ENCODE data around the gene STK11. TPM values are rescaled to one million over a fixed set of nuclear protein-coding genes. Genes with fewer than 3 reads are reported as not detected.

The STK11 gene
- total and polyA plus RNA-seq, 2 of the 4 experiments (the other 2 are of a cell fraction), result 39.3 to 42.8 TPM

- POLR2A ChIA-PET (ENCODE audit: unreplicated experiment), result no interaction called here
- CTCF ChIA-PET, result interaction anchor here (1.0 kb wide), 1 partner anchor 131 kb away, joined by 5 read pairs; no protein-coding TSS in a partner anchor
- TF ChIP-seq BHLHE40 (IDR thresholded peaks at IDR 0.05; ENCODE audit: low read depth, low read length) (no peak), ELK1 (IDR thresholded peaks at IDR 0.05; ENCODE audit: borderline replicate concordance, low read depth, low read length) (no peak), CTCF (conservative IDR thresholded peaks at IDR 0.05; ENCODE audit: low read depth, low read length) (no peak), NFE2L2 (IDR thresholded peaks at IDR 0.05; ENCODE audit: low read depth, low read length) (no peak), POLR2A (IDR thresholded peaks at IDR 0.05; ENCODE audit: low read depth, low read length) (no peak), MAFK (IDR thresholded peaks at IDR 0.05; ENCODE audit: low read depth, low read length) (no peak), MAZ (IDR thresholded peaks at IDR 0.05; ENCODE audit: borderline replicate concordance, low read depth, low read length) (no peak), RCOR1 (IDR thresholded peaks at IDR 0.05; ENCODE audit: insufficient replicate concordance, low read length) (no peak), SMC3 (IDR thresholded peaks at IDR 0.05; ENCODE audit: low read depth, low read length) (no peak), USF2 (IDR thresholded peaks at IDR 0.05; ENCODE audit: low read depth, low read length) (no peak), MXI1 (IDR thresholded peaks at IDR 0.05; ENCODE audit: borderline replicate concordance, low read depth, low read length) (no peak), CEBPB (IDR thresholded peaks at IDR 0.05; ENCODE audit: low read depth, low read length) (no peak), RAD21 (IDR thresholded peaks at IDR 0.05; ENCODE audit: low read length) (no peak), RFX5 (IDR thresholded peaks at IDR 0.05; ENCODE audit: low read depth, low read length) (no peak), FOS (IDR thresholded peaks at IDR 0.05; ENCODE audit: low read depth, low read length) (no peak)
Observed at GRCh38 chr19:1162404-1163282, 42.9 kb upstream of the STK11 start.

More at GRCh38 chr19:1162404-1163282, 42.9 kb upstream of the STK11 start:
- Histone ChIP-seq H3K27me3 (ENCODE audit: control insufficient read depth, insufficient read depth, low read length) (no peaks in the 10 kb centered on the region), H3K36me3 (ENCODE audit: control insufficient read depth, insufficient read depth, low read length) (peaks cover 27% of the 10 kb centered on the region), H2AFZ (replicated peaks; ENCODE audit: low read length, poor library complexity) (no peak overlapping the region), H3K9ac (ENCODE audit: low read depth, low read length) (no peak overlapping the region), H3K4me3 (ENCODE audit: insufficient read depth, low read depth, low read length) (no peak overlapping the region), H3K4me1 (ENCODE audit: control insufficient read depth, insufficient read depth, low read length) (peaks cover 5% of the 10 kb centered on the region; the same call in 1 of the 2 replicates), H3K27ac (ENCODE audit: insufficient read depth, low read length) (no peak overlapping the region), H3K9me3 (ENCODE audit: control insufficient read depth, insufficient read depth, low read length) (no peaks in the 10 kb centered on the region), H4K8ac (ENCODE audit: low read depth in 2 of 2, low read length in 2 of 2) (no peak overlapping the region), H2BK120ac (ENCODE audit: low read depth, low read length) (no peak overlapping the region), H2AK5ac (ENCODE audit: low read depth, low read length) (no peak overlapping the region), H2BK15ac (ENCODE audit: low read depth, low read length) (no peak overlapping the region), H2AK9ac (replicated peaks; ENCODE audit: low read depth, low read length, poor library complexity) (peak overlapping the region; percentile 24), H3K23ac (ENCODE audit: low read depth, low read length) (no peak overlapping the region), H3K56ac (ENCODE audit: extremely low read depth, insufficient read depth, low read length) (no peak overlapping the region), H4K20me1 (ENCODE audit: insufficient read depth, low read length) (peaks cover 81% of the 10 kb centered on the region), H2BK5ac (ENCODE audit: low read depth, low read length, poor library complexity, severe bottlenecking) (no peak overlapping the region), H3K18ac (ENCODE audit: low read depth, low read length) (no peak overlapping the region), H3K79me1 (ENCODE audit: low read depth in 1 of 2, low read length in 2 of 2) (peaks cover 9 to 55% of the 10 kb centered on the region in 2 experiments), H3K14ac (replicated peaks; ENCODE audit: low read depth, low read length) (no peak overlapping the region), H4K5ac (ENCODE audit: low read depth, low read length) (no peak overlapping the region), H3K9me1 (ENCODE audit: insufficient read depth, low read length) (peaks cover 4% of the 10 kb centered on the region; the same call in 1 of the 2 replicates), H4K91ac (ENCODE audit: insufficient read depth, low read depth, low read length) (no peak overlapping the region), H2BK20ac (ENCODE audit: low read depth, low read length) (no peak overlapping the region), H3K4ac (ENCODE audit: low read depth, low read length) (no peak overlapping the region), H3K4me2 (ENCODE audit: low read depth, low read length) (no peak overlapping the region)
- DNase-seq, result no peak
- in situ Hi-C loops (cut with MboI; ENCODE audit: low sequenced_read_pairs) (no loop called here), intact Hi-C loops (cut with micrococcal nuclease) (no loop called here), dilution Hi-C loops (cut with HindIII; ENCODE audit: low sequenced_read_pairs, unreplicated experiment) (no loop called here)
- 91% methylated on average over 10 of the region's 26 CpGs; no CpG with 5 or more reads in 1 of the 2 experiments for WGBS, 2 experiments (ENCODE audit: extremely low coverage in 2 of 2, insufficient read length in 1 of 2)
- no peak for ATAC-seq (ENCODE audit: low read depth)
- no TSS peak for BruUV-seq (replicated peaks)

Measured in IMR-90 (cell line).